Cerebellar nuclear complex (tissue), 1 donor: ENCODE results near the gene DENND4A.
"Not testable (repeated sequence)": the region's sequence is repeated elsewhere in the genome, so short reads cannot be mapped to it uniquely, and the experiment has no call there.

ENCODE experiments used
- DNase-seq, 2 experiments: peaks; one replicate each; lab custom pipeline; 2025; lab: John Stamatoyannopoulos, UW

DENND4A gene

DNA sequence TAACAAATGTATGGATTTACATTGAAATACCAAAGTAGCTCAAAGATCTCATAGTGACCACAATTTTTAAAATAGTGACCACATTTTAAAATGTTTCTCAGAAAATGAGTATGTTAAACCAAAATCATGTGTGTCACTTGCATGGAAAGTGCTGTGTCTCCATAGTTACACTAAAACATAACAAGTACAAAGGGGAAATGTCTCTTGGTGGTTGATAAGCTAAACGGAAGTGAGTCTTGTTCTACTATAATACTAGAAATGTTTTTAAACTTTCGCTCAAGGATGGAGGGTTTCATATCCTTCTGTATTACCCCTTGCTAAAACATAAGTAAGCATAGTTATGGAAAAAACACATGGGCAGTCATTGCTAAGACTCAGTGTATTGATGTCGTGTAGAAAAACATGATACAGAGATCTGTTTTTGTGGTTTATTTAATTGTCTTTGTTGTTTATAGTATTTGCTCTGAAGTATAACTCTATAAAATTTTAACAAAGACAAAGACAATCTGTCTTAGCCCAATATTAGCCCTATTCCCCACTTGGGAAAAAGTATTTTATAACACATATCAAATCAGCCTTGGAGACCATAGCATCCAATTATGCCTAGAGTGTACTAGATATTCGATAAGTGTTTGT is 27.0 kb upstream of the DENND4A start:
- no peak for DNase-seq

DNA sequence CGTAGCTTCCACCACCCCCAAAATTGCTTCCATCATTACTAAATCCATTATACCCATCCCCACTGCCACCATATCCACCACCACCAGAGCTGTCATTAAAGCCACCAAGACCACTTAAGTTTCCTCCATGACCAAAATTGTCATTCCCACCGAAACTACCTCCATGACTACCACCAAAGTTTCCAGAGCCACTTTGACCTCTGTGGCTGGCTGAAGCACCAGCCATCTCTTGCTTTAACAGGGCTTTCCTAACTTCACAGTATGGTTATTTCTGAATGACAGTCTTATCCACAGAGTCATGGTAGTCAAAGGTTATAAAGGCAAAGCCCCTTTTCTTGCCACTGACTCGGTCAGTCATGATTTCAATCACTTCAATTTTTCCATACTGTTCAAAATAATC is 24.3 kb upstream of the DENND4A start:
- no peak for DNase-seq

DNA sequence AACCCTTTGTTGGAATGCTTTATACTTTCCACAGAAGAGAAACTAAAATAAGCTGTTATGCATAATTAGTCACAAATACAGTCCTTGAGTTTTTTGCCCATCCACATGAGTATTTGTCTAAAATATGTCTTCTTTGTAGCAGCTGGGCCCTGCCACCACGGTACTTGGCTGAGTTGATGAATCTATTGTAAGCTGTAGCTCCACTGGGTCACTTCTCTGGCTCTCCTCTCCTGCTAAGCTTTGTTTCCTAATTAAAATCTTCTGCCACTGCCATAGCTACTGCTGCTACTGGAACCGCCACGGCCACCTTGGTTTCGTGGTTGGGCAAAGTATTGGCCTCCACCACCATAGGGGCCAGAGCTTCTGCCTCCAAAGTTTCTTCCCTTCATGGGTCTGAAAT is 23.9 kb upstream of the DENND4A start:
- not testable (repeated sequence) for DNase-seq

- DNase-seq: not testable (repeated sequence)
Observed at GRCh38 chr15:65814271-65814670, 22.2 kb upstream of the DENND4A start.

DNA sequence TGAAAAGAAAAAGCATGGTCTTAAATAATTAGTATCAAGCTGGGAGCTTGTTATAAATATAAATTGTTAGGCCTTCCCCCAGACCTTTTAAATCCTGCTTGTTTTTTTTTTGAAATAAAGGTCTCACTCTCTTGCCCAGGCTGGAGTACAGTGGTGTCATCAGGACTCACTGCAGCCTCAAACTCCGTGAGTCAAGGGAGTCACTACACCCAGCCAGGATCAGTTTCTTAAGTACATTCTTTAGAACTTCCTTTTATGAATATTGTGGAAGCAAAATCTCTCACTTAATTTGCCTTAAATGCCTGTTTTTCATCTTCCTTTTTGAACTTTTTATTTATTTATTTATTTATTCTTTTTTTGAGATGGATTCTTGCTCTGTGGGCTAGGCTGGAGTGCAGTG is 20.8 kb upstream of the DENND4A start:
- no peak for DNase-seq

- no peak for DNase-seq
Observed at GRCh38 chr15:65812467-65812866, 20.4 kb upstream of the DENND4A start.

- DNase-seq: no peak
Observed at GRCh38 chr15:65811835-65812234, 19.7 kb upstream of the DENND4A start.

- not testable (repeated sequence) for DNase-seq
Observed at GRCh38 chr15:65811011-65811733, 19.1 kb upstream of the DENND4A start.

DNA sequence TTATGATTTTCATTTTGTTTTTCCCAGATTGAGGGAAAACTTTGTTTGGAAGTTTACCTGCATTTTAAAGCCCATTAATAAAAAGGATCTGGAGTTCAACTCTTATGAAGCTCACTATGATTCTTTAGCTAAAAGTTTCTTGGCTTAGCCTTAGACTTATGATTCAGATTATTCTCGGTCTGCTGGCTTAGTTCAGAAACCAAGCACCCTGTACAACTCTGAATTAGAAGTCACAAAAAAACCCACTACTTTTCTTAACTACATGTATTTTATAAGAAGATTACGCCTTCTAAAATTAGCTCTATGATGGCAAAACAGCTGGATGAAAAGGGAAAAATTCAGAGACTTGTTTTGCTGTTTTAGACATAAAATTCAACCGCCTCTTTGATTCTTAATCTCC is 14.3 kb upstream of the DENND4A start:
- DNase-seq: no peak

GRCh38 chr15:65805019-65805745 is 13.1 kb upstream of the DENND4A start:
- DNase-seq: no peak

DNA sequence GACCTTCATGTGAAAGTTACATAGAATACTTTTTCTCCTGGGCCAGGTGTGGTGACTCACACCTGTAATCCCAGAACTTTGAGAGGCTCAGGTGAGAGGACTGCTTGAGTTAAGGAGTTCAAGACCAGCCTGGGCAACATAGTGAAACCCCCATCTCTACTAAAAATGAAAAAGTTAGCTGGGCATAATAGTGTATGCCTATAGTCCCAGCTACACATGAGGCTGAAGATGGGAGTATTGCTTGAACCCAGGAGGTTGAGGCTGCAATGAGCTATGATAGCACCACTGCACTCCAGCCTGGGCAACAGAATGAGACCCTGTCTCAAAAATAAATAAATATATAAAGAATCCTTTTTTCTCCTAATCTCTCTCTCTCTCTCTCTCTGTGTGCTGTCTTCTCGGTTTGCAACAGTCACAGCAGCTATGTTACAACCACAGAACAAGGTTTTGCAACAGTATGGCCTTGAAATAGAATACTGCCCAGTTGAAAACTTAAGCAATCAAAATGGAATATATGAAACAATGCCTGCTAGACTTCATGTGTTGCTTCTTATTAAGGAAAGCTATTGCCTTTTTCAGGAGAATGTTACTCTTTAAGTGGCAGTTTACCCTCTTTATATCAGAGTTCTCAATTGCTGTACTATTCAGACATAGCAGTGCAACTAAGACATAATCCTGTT is 12.3 kb upstream of the DENND4A start:
- DNase-seq: no peak

- no peak for DNase-seq
Observed at GRCh38 chr15:65801229-65801805, 9.2 kb upstream of the DENND4A start.

GRCh38 chr15:65796610-65797078 is 4.6 kb upstream of the DENND4A start:
- no peak for DNase-seq

GRCh38 chr15:65795663-65796216 is 3.6 kb upstream of the DENND4A start:
- DNase-seq: no peak

- DNase-seq: no peak
Observed at GRCh38 chr15:65793818-65794104, 1.7 kb upstream of the DENND4A start.

GRCh38 chr15:65792988-65793817 is 1.1 kb upstream of the DENND4A start:
- DNase-seq: no peak

GRCh38 chr15:65791335-65792137 is 557 bp downstream of the DENND4A start:
- peak in 1 of 2 experiments; percentile 32 for DNase-seq

GRCh38 chr15:65790694-65791334 is 1.3 kb downstream of the DENND4A start:
- DNase-seq: peak in 1 of 2 experiments; percentile 32

DNA sequence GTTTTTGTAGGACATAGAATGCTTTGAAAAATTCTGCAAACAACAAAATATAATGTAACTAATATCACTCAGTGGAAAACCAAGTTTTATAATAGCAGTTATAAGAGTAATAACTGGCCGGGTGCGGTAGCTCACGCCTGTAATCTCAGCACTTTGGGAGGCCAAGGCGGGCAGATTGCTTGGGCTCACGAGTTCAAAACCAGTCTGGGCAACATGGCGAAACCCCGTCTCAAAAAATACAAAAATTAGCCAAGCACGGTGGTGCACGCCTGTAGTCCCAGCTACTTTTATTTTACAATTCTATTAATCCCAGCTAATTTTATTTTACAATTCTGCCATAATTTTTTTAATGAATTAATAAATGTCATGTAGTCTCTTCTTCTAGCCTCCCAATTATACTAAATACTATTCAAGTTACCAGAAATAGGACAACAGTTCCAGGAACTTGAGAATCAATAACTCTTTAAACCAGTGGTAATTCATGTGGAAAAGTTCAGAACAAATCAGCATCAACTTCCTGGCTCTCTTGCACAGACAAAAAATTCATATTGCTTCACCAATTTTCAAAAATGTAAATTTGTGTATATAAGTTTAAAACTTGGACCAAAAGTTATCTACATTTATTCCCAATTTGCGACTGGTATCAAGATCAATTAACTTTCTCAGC is 2.2 kb downstream of the DENND4A start:
- no peak for DNase-seq
